Germinal center (tissue), 1 donor: ENCODE results near the gene PTPRH.
A peak's percentile ranks its signal among the peaks of the same experiment; 100 is the strongest.
"Not testable (repeated sequence)": the region's sequence is repeated elsewhere in the genome, so short reads cannot be mapped to it uniquely, and the experiment has no call there.

Experiments
- DNase-seq: peaks from one replicate; pipeline ENCODE4 v3.0.0; 2012; ENCODE audit warnings: mixed read lengths, low spot score

The PTPRH gene

GRCh38 chr19:55226788-55227187, 17.5 kb upstream of the PTPRH start:
- DNase-seq, result no peak

GRCh38 chr19:55226273-55226672, 17.0 kb upstream of the PTPRH start:
- no peak for DNase-seq

- no peak for DNase-seq
These were observed 16.2 kb upstream of the PTPRH start for GRCh38 chr19:55225415-55225958.

- DNase-seq, result not testable (repeated sequence)
These were observed 15.5 kb upstream of the PTPRH start for GRCh38 chr19:55224679-55225414.

- no peak for DNase-seq
These were observed 14.9 kb upstream of the PTPRH start for GRCh38 chr19:55224038-55224665.

- DNase-seq, result no peak
These were observed 14.2 kb upstream of the PTPRH start for GRCh38 chr19:55223291-55224037.

GRCh38 chr19:55220525-55220924, 11.2 kb upstream of the PTPRH start:
- no peak for DNase-seq

GRCh38 chr19:55216461-55217198, 7.3 kb upstream of the PTPRH start:
- DNase-seq, result peak; percentile 70

GRCh38 chr19:55213547-55213946, 4.2 kb upstream of the PTPRH start:
- no peak for DNase-seq

- peak; percentile 37 for DNase-seq
These were observed 3.1 kb upstream of the PTPRH start for GRCh38 chr19:55212447-55212846.

- no peak for DNase-seq
These were observed 582 bp upstream of the PTPRH start for GRCh38 chr19:55209693-55210472.

- no peak for DNase-seq
These were observed 2.4 kb downstream of the PTPRH start for GRCh38 chr19:55206664-55207500.

GRCh38 chr19:55202199-55202598, 7.1 kb downstream of the PTPRH start:
- not testable (repeated sequence) for DNase-seq

- no peak for DNase-seq
These were observed 9.6 kb downstream of the PTPRH start for GRCh38 chr19:55199620-55200204.

- DNase-seq, result no peak
These were observed 10.7 kb downstream of the PTPRH start for GRCh38 chr19:55198651-55199050.

- no peak for DNase-seq
These were observed 11.8 kb downstream of the PTPRH start for GRCh38 chr19:55197528-55197927.

- DNase-seq, result no peak
These were observed 12.5 kb downstream of the PTPRH start for GRCh38 chr19:55196803-55197202.

- no peak for DNase-seq
These were observed 15.8 kb downstream of the PTPRH start for GRCh38 chr19:55193481-55193880.

GRCh38 chr19:55189403-55189835, 19.9 kb downstream of the PTPRH start:
- no peak for DNase-seq

GRCh38 chr19:55188625-55189024, 20.7 kb downstream of the PTPRH start:
- no peak for DNase-seq
